Fibroblast of lung (primary cell): ENCODE results near the gene EXOC6B.

ENCODE experiments used
- CTCF ChIP-seq, 2 donors: IDR thresholded peaks in 1 of 2; conservative IDR thresholded peaks in 1 of 2; 1 replicate in 1 of 2; 2 replicates in 1 of 2; pipeline ENCODE4 v1.5.1; 2011 to 2012; ENCODE audit warnings: low read length in 2 of 2, control low read depth in 1 of 2, inconsistent platforms in 1 of 2, low read depth in 1 of 2, mild to moderate bottlenecking in 1 of 2
- EZH2 ChIP-seq: IDR thresholded peaks from 2 replicates; pipeline ENCODE4 v1.5.1; 2012; ENCODE audit warnings: low read length, control low read depth, mild to moderate bottlenecking; ENCODE audit errors: missing control alignments

DNA sequence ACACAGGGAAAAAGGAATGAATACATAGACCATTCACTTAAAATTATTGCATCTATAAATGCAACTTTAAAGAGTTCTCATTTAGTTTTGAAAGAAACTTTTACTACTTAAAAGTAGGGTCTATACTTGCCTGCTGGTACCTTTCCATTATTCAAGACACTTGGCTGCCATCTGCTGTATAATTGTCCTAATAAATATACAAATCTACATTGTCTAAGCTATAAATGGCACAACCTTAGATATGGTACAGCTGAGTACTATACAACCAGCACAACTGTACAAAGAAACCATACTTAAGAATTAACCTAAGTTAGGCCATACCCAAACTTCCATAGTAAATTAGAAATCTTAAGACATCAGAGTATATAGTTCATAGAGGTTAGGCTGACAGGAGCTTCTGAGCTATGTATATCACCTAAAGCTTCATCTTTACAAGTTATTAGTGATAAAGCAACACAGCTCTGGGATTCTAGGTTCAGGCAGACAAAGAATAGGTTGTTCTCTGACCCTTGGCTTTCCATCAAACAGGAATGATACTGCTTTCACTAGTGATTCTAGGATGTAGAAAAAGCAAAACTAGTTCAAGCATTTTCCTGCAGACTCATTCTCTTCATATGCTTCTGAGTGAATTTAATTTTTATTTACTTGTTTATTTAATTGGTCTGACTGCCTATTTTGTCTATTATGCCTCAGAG lies 22.1 kb downstream of the EXOC6B start:
- TF ChIP-seq EZH2, result no peak
- no peak for TF ChIP-seq CTCF (conservative IDR thresholded peaks at IDR 0.05 in 1 of 2, IDR thresholded peaks at IDR 0.05 in 1 of 2; ENCODE audit: low read depth in 1 of 2, low read length in 2 of 2)
